Calu3 (cell line): ENCODE results near the gene PCMTD2. TPM values are rescaled to one million over a fixed set of nuclear protein-coding genes. Genes with fewer than 3 reads are reported as not detected.

Experiments used
- BruUV-seq: library from RNA; stranded (reverse); fragments of 400-500 nt; replicated peaks from 2 replicates; lab custom pipeline; 2021; lab: Mats Ljungman, UMichigan
- CTCF ChIA-PET: fragments of 300-600 bp; sonication (Branson Sonifier 250); formaldehyde crosslinking; loops from one replicate; lab custom pipeline; 2022; ENCODE audit warnings: antibody characterized with exemption; lab: Charles Lee
- DNase-seq: peaks from one replicate; pipeline ENCODE4 v3.0.0; 2022
- H3K27ac Mint-ChIP-seq: one replicate; pipeline ENCODE4 v1.8.0; 2022; ENCODE audit warnings: mixed read lengths; ENCODE audit not compliant: unreplicated experiment
- H3K27me3 Mint-ChIP-seq: one replicate; pipeline ENCODE4 v1.8.0; 2022; ENCODE audit warnings: mixed read lengths; ENCODE audit not compliant: unreplicated experiment
- H3K36me3 Mint-ChIP-seq: one replicate; pipeline ENCODE4 v1.8.0; 2022; ENCODE audit warnings: mild to moderate bottlenecking, moderate library complexity, mixed read lengths; ENCODE audit not compliant: insufficient read depth, unreplicated experiment
- H3K4me1 Mint-ChIP-seq: one replicate; pipeline ENCODE4 v1.8.0; 2022; ENCODE audit warnings: mild to moderate bottlenecking, low read depth, mixed read lengths; ENCODE audit not compliant: unreplicated experiment
- H3K4me3 Mint-ChIP-seq: one replicate; pipeline ENCODE4 v1.8.0; 2022; ENCODE audit warnings: mild to moderate bottlenecking, low read depth, moderate library complexity, mixed read lengths; ENCODE audit not compliant: unreplicated experiment
- H3K9me3 Mint-ChIP-seq: one replicate; pipeline ENCODE4 v1.8.0; 2022; ENCODE audit warnings: low read depth, mixed read lengths; ENCODE audit not compliant: unreplicated experiment
- intact Hi-C: fragments of 100-400 bp; cut with micrococcal nuclease; formaldehyde crosslinking; loops from one replicate; pipeline ENCODE4 v1.10.0; 2022; ENCODE audit not compliant: unreplicated experiment
- total RNA-seq: library from RNA; stranded (reverse); gene quantifications from 2 replicates; pipeline ENCODE4 v1.2.3, GENCODE V29; 2022
- TF ChIP-seq, protein P1 (sequence below): fragments of 200-600 bp; IDR thresholded peaks from one replicate; pipeline ENCODE4 v1.8.0; 2022; ENCODE audit warnings: antibody characterized with exemption; ENCODE audit not compliant: unreplicated experiment

The PCMTD2 gene
- total RNA-seq, 1 experiment from 2014 or later, result 62.2 TPM

DNA sequence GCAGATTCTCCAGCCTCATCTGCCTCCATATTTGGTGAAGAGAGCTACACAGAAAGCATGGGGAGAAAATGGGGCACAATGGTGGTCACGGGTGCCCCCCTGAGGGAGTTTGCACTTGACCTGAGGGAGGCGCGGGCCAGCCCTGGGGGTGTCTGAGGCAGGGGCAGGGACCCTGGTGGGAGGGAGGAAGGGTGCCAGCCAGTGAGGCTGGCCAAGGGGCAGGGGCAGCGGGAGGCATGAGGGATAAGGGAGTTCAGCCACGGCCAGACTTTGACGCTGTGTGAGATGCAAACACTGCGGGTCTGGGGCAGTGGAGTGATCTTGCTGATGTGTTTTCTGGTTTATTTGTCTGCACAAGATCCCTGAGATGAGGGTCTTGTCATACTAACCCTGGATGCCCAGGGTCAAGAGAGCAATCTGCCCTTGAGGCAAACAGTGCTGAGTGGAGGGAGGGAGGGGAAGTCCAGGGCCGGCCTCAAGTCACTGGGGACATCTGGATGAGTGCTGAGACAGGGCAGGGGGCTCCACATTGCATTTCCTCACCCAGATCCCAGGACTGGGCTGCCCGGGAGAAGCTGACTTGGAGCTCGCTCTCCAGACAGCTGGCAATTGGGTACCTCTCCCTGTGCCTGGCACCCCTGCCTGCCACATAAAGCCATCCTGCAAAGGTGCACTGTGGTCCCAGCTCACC lies 8.8 kb upstream of the PCMTD2 start:
- Mint-ChIP-seq H3K27me3 (peaks cover 100% of the 10 kb centered on the region), H3K4me1 (no peaks in the 10 kb centered on the region), H3K9me3 (no peaks in the 10 kb centered on the region), H3K4me3 (no peak overlapping the region), H3K27ac (no peak overlapping the region), H3K36me3 (no peaks in the 10 kb centered on the region)
- no TSS peak for BruUV-seq
- TF ChIP-seq, protein P1, sequence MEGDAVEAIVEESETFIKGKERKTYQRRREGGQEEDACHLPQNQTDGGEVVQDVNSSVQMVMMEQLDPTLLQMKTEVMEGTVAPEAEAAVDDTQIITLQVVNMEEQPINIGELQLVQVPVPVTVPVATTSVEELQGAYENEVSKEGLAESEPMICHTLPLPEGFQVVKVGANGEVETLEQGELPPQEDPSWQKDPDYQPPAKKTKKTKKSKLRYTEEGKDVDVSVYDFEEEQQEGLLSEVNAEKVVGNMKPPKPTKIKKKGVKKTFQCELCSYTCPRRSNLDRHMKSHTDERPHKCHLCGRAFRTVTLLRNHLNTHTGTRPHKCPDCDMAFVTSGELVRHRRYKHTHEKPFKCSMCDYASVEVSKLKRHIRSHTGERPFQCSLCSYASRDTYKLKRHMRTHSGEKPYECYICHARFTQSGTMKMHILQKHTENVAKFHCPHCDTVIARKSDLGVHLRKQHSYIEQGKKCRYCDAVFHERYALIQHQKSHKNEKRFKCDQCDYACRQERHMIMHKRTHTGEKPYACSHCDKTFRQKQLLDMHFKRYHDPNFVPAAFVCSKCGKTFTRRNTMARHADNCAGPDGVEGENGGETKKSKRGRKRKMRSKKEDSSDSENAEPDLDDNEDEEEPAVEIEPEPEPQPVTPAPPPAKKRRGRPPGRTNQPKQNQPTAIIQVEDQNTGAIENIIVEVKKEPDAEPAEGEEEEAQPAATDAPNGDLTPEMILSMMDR, result no peak
- intact Hi-C loops, result no loop called here
- CTCF ChIA-PET, result no interaction called here
- DNase-seq, result no peak

DNA sequence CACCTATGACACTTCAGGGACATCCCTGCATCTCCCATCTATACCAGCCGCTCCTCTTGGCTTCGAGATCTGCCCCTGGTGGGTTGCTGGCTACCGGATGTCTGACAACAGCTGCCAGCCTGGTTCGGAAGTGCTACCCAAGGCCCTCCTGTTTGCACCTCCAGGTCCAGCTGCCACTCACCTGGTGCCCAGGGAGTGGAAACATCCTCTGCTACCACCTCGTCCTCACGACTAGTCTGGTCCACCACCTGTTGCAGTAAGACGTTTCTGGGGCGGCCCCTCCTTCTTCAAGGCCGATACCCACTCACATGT lies 8.3 kb upstream of the PCMTD2 start:
- TF ChIP-seq, protein P1, result no peak
- H3K36me3 Mint-ChIP-seq, result no peaks in the 10 kb centered on the region
- CTCF ChIA-PET, result interaction anchor here (0.6 kb wide), 1 partner anchor 201 kb away, joined by 3 read pairs; no protein-coding TSS in a partner anchor
- no peak overlapping the region for H3K4me3 Mint-ChIP-seq
- intact Hi-C loops, result no loop called here
- no peak for DNase-seq
- no TSS peak for BruUV-seq
- H3K27ac Mint-ChIP-seq, result no peak overlapping the region
- H3K4me1 Mint-ChIP-seq, result no peaks in the 10 kb centered on the region
- no peaks in the 10 kb centered on the region for H3K9me3 Mint-ChIP-seq
- H3K27me3 Mint-ChIP-seq, result peaks cover 100% of the 10 kb centered on the region

DNA sequence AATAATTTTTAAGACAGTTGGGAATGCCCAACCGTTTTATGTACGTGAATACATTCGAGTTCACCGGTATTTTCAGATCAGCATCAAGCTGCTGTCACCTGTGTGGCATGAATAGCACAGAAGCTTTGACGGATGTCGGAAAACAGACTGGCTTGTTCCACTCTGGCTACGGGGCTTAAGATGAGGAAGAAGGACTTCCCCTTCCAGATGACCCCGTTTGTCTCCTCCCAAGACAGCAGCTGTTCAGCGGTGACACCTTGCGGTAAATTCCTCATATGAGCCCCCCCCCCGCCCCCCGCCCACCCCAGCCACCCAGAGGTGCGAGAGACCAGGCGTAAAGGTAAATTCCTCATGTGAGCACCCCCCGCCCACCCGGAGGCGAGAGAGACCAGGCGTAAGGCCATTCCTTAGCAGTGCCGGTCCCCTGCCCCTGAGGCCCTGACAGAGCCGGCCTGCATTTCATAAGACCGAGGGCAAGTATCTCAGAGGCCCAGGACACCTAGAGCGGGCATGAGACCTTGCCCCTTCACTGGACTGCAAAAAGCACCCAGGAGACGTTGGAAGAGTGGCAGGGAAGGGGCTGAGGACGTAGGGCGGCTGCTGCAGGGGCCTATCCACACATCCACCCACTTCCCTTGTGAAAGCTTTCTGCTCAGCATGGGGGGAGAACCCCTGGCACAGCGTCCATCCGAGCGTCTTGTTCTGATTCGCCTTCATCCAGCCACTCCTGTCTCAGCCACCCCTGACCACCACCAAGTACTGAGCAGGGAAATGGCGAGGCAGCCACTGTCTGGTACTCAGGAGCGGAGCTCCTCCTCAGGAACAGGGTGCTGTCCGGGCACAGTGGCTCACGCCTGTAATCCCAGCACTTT lies 7.3 kb upstream of the PCMTD2 start:
- H3K4me3 Mint-ChIP-seq, result no peak overlapping the region
- H3K36me3 Mint-ChIP-seq, result no peaks in the 10 kb centered on the region
- BruUV-seq, result no TSS peak
- no peaks in the 10 kb centered on the region for H3K4me1 Mint-ChIP-seq
- peaks cover 100% of the 10 kb centered on the region for H3K27me3 Mint-ChIP-seq
- CTCF ChIA-PET, result interaction anchor here (0.6 kb wide), 1 partner anchor 202 kb away, joined by 3 read pairs; no protein-coding TSS in a partner anchor
- no peak overlapping the region for H3K27ac Mint-ChIP-seq
- no peaks in the 10 kb centered on the region for H3K9me3 Mint-ChIP-seq
- TF ChIP-seq, protein P1, result no peak
- intact Hi-C loops, result no loop called here
- DNase-seq, result no peak

DNA sequence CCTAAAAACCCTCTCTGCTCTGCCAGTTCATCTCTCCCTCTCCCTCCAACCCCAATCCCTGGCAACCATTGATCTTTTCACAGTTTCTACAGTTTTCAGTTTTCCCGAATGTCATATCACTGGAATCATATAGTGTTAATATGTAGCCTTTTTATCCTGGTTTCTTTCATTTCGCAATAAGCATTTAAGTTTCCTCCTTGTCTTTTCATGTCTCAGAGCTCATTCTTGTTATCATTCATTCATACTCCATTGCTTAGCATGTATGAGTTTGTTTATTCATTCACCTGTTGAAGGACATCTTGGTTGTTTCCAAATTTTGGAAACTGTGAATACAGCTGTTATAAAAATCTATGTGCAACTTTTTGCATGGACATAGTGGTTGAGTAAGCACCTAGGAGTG lies 5.5 kb upstream of the PCMTD2 start:
- Mint-ChIP-seq H3K4me3 (no peak overlapping the region), H3K27ac (no peak overlapping the region), H3K27me3 (peaks cover 84% of the 10 kb centered on the region), H3K4me1 (peaks cover 10% of the 10 kb centered on the region), H3K9me3 (peaks cover 2% of the 10 kb centered on the region), H3K36me3 (peaks cover 9% of the 10 kb centered on the region)
- TF ChIP-seq, protein P1, result no peak
- intact Hi-C loops, result no loop called here
- BruUV-seq, result no TSS peak
- DNase-seq, result no peak
- CTCF ChIA-PET, result no interaction called here
